Fibroblast of lung (primary cell): ENCODE measurements around the gene LCNL1. TPM values are rescaled to one million over a fixed set of nuclear protein-coding genes. Genes with fewer than 3 reads are reported as not detected.

Experiments
- DNase-seq, 2 donors: peaks; one replicate each; pipeline versions ENCODE4 v3.0.0 to v3.0.0-alpha.2; 2010; ENCODE audit warnings: low read depth in 2 of 2
- H2AFZ ChIP-seq: 2 replicates; pipeline ENCODE4 v1.5.1; 2012; ENCODE audit warnings: low read length, control low read depth, inconsistent platforms
- H3K27ac ChIP-seq: 2 replicates; pipeline ENCODE4 v1.5.1; 2011; ENCODE audit warnings: low read length, control low read depth; ENCODE audit not compliant: insufficient read depth
- H3K27me3 ChIP-seq: 2 replicates; pipeline ENCODE4 v1.5.1; 2011; ENCODE audit warnings: mild to moderate bottlenecking, low read length; ENCODE audit not compliant: control insufficient read depth, insufficient read depth
- H3K36me3 ChIP-seq: 2 replicates; pipeline ENCODE4 v1.5.1; 2011; ENCODE audit warnings: low read length; ENCODE audit not compliant: control insufficient read depth, insufficient read depth
- H3K4me1 ChIP-seq: 2 replicates; pipeline ENCODE4 v1.5.1; 2011; ENCODE audit warnings: low read length; ENCODE audit not compliant: control insufficient read depth, insufficient read depth; ENCODE audit errors: extremely low read depth
- H3K4me2 ChIP-seq: 2 replicates; pipeline ENCODE4 v1.5.1; 2011; ENCODE audit warnings: low read length, control low read depth; ENCODE audit not compliant: insufficient read depth; ENCODE audit errors: extremely low read depth
- H3K4me3 ChIP-seq, 4 experiments: fragments of 200-600 bp in 1 of 4; sonication (generic) in 1 of 4; replicated peaks in 1 of 4; 2 replicates each; pipeline ENCODE4 v1.5.1; 2011 to 2016; ENCODE audit warnings: low read length in 4 of 4, low read depth in 3 of 4, mild to moderate bottlenecking in 3 of 4, control low read depth in 2 of 4, inconsistent platforms in 1 of 4, mixed read lengths in 1 of 4; ENCODE audit not compliant: insufficient read depth in 1 of 4; ENCODE audit errors: control extremely low read depth in 1 of 4
- H3K79me2 ChIP-seq: 2 replicates; pipeline ENCODE4 v1.5.1; 2012; ENCODE audit warnings: mild to moderate bottlenecking, low read length, inconsistent platforms; ENCODE audit not compliant: control insufficient read depth, insufficient read depth
- H3K9ac ChIP-seq: 2 replicates; pipeline ENCODE4 v1.5.1; 2011; ENCODE audit warnings: mild to moderate bottlenecking, low read length, control low read depth; ENCODE audit not compliant: insufficient read depth
- H3K9me3 ChIP-seq: 2 replicates; pipeline ENCODE4 v1.5.1; 2012; ENCODE audit warnings: low read depth, low read length; ENCODE audit not compliant: control insufficient read depth, insufficient read depth
- H4K20me1 ChIP-seq: 2 replicates; pipeline ENCODE4 v1.5.1; 2011; ENCODE audit warnings: low read length; ENCODE audit not compliant: control insufficient read depth, insufficient read depth; ENCODE audit errors: extremely low read depth
- EZH2 ChIP-seq: IDR thresholded peaks from 2 replicates; pipeline ENCODE4 v1.5.1; 2012; ENCODE audit warnings: low read length, control low read depth, mild to moderate bottlenecking; ENCODE audit errors: missing control alignments
- polyA plus RNA-seq, 2 donors: library from polyadenylated mRNA; depleted of rRNA in 1 of 2; stranded (reverse) in 1 of 2; unstranded in 1 of 2; fragments of >200 nt; gene quantifications; 2 replicates each; pipeline ENCODE4 v1.2.1, GENCODE V29; 2011 to 2012; ENCODE audit warnings: missing spikeins in 1 of 2
- total RNA-seq: library from RNA; depleted of rRNA; stranded (reverse); fragments of >200 nt; gene quantifications from 2 replicates; pipeline ENCODE4 v1.2.1, GENCODE V29; 2014
- TF ChIP-seq, protein P1 (sequence below), 2 donors: IDR thresholded peaks in 1 of 2; conservative IDR thresholded peaks in 1 of 2; 1 replicate in 1 of 2; 2 replicates in 1 of 2; pipeline ENCODE4 v1.5.1; 2011 to 2012; ENCODE audit warnings: low read length in 2 of 2, control low read depth in 1 of 2, inconsistent platforms in 1 of 2, low read depth in 1 of 2, mild to moderate bottlenecking in 1 of 2

LCNL1 gene
- total and polyA plus RNA-seq, 2 donors (not counting 1 experiment from before 2014, with no cell fraction given), result 1.4 to 6.3 TPM

DNA sequence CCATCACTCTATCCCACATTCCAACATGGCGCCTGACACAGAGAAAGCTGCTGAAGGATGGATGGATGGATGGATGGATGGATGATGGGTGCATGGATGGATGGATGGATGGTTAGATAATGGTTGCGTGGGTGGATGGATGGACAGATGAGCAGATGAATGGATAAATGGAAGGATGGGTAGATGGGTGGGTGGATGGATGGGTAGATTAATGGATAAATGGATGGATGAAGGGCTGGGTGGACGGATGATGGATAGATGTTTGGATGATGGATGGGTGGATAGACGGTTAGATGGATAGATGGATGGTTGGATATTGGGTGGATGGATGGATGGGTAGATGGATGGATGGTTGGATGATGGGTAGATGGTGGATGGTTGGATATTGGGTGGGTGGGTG, 26.2 kb upstream of the LCNL1 start:
- Histone ChIP-seq H3K9me3 (no peaks in the 10 kb centered on the region), H3K27ac (no peak overlapping the region), H3K4me3 (no peak overlapping the region), H3K27me3 (no peaks in the 10 kb centered on the region), H3K4me1 (no peaks in the 10 kb centered on the region), H3K36me3 (no peaks in the 10 kb centered on the region), H3K79me2 (no peaks in the 10 kb centered on the region), H3K9ac (no peak overlapping the region), H4K20me1 (no peaks in the 10 kb centered on the region), H2AFZ (no peak overlapping the region), H3K4me2 (no peak overlapping the region)
- DNase-seq, result no peak
- TF ChIP-seq, protein P1, sequence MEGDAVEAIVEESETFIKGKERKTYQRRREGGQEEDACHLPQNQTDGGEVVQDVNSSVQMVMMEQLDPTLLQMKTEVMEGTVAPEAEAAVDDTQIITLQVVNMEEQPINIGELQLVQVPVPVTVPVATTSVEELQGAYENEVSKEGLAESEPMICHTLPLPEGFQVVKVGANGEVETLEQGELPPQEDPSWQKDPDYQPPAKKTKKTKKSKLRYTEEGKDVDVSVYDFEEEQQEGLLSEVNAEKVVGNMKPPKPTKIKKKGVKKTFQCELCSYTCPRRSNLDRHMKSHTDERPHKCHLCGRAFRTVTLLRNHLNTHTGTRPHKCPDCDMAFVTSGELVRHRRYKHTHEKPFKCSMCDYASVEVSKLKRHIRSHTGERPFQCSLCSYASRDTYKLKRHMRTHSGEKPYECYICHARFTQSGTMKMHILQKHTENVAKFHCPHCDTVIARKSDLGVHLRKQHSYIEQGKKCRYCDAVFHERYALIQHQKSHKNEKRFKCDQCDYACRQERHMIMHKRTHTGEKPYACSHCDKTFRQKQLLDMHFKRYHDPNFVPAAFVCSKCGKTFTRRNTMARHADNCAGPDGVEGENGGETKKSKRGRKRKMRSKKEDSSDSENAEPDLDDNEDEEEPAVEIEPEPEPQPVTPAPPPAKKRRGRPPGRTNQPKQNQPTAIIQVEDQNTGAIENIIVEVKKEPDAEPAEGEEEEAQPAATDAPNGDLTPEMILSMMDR (conservative IDR thresholded peaks at IDR 0.05 in 1 of 2, IDR thresholded peaks at IDR 0.05 in 1 of 2; ENCODE audit: low read depth in 1 of 2, low read length in 2 of 2), result no peak
- no peak for TF ChIP-seq EZH2

DNA sequence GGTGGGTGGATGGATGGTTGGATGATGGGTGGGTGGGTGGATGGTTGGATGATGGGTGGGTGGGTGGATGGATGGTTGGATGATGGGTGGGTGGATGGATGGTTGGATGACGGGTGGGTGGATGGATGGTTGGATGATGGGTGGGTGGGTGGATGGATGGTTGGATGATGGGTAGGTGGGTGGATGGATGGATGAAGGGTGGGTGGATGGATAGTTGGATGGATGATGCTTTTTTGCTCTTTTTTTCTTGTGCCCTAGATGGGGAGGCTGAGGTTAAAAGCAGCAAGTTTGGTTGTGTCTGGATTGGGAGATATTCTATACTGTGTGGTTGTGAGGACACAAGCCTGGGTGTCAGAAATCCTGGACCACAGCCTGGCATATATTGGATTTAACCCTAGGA, 25.3 kb upstream of the LCNL1 start:
- Histone ChIP-seq H3K79me2 (no peaks in the 10 kb centered on the region), H3K4me2 (no peak overlapping the region), H4K20me1 (no peaks in the 10 kb centered on the region), H2AFZ (no peak overlapping the region), H3K27me3 (no peaks in the 10 kb centered on the region), H3K36me3 (no peaks in the 10 kb centered on the region), H3K4me1 (no peaks in the 10 kb centered on the region), H3K9me3 (no peaks in the 10 kb centered on the region), H3K4me3 (no peak overlapping the region), H3K27ac (no peak overlapping the region), H3K9ac (no peak overlapping the region)
- TF ChIP-seq, protein P1 (conservative IDR thresholded peaks at IDR 0.05 in 1 of 2, IDR thresholded peaks at IDR 0.05 in 1 of 2; ENCODE audit: low read depth in 1 of 2, low read length in 2 of 2), result no peak
- TF ChIP-seq EZH2, result no peak
- no peak for DNase-seq

DNA sequence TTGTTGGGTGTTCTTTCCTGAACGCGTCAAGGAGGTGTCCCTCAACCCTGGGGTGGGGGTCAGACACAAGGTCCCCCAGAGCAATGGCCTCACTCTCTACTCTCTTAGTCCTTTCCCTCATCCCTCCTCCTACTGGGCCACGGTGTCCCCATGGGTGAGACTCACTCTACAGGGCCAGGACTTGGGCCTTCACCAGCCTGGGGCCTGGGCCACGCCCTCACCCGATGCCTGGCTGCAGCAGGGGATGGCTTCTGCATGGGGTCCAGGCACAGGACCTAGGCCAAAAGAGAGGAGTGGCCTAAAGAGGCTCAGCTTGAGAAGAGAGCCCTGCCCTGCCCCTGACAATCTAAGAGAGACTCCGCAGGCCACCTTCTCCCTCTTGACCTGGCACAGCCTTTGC, 24.9 kb upstream of the LCNL1 start:
- Histone ChIP-seq H3K4me1 (no peaks in the 10 kb centered on the region), H2AFZ (no peak overlapping the region), H3K9me3 (no peaks in the 10 kb centered on the region), H3K4me2 (no peak overlapping the region), H3K27me3 (no peaks in the 10 kb centered on the region), H3K79me2 (no peaks in the 10 kb centered on the region), H3K4me3 (no peak overlapping the region), H3K27ac (no peak overlapping the region), H3K36me3 (no peaks in the 10 kb centered on the region), H4K20me1 (no peaks in the 10 kb centered on the region), H3K9ac (no peak overlapping the region)
- DNase-seq, result no peak
- TF ChIP-seq EZH2, result no peak
- TF ChIP-seq, protein P1 (conservative IDR thresholded peaks at IDR 0.05 in 1 of 2, IDR thresholded peaks at IDR 0.05 in 1 of 2; ENCODE audit: low read depth in 1 of 2, low read length in 2 of 2), result no peak
